CD4-positive, alpha-beta T cell treated with Interleukin-10 for 1 hour (primary cell): ENCODE measurements around the gene BRD4.

Experiments used
- DNase-seq: peaks from one replicate; pipeline ENCODE4 v3.0.0-alpha.2; 2020

The BRD4 gene

GRCh38 chr19:15247107-15248014, 85.0 kb downstream of the BRD4 start:
- DNase-seq, result no peak

- DNase-seq, result no peak
Measured at GRCh38 chr19:15246198-15246481, 86.2 kb downstream of the BRD4 start.

DNA sequence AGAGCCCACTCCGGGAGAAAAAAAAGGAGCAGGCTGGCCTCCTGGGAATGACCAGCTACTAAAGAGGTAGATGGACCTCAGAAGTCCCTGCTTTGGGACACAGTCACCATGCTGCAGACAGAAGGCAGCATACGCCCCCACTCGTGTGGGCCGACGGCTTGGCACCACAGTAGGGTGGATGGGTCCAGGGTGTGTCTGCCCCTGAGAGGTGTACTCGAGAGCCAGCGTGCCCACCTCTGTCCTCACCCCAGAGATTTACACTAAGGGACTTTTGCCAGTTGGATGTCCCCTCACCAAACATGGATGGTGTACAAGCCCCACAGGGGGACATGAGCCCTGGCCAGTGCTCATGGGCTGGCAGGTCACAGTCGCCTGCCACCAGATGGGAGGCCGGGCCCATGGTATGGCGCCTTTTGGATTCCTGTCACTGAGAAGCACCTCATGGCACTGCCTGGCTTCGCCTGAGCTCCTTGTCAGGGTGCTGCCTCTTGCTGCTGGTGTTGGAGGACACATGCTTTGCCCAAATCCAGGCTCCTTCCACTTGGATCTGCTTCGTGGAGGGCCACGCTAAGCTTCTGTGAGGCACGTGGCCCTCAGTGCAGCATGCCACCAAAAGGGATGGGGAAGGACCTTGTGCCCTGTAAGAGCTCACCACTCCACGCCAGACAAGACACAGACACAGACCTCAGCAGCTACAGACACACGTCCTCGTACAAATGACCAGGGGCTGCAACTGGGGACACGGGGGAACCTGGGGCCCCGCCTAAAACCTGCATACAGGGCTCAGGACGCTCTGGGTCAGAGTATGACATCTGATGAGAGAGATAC, 86.8 kb downstream of the BRD4 start:
- DNase-seq, result no peak

DNA sequence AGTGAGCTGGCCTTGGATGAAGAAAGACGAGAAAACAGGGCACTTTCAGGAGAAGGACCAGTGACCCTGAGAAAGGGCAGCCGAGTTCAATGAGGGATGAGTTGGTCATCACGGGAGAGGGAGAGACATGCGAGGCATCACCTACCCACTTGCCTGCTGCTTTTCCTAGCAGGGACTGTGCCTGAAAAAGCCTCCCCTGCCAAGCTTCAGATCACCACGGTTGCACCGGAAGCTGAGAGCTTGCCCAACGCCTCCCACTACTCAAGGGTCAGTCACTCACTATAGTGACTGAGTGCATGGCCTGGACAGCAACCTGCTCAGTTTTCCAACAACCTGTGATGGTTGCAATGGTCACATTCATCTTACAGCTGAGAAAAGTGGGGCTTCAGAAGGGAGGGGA, 87.5 kb downstream of the BRD4 start:
- no peak for DNase-seq

DNA sequence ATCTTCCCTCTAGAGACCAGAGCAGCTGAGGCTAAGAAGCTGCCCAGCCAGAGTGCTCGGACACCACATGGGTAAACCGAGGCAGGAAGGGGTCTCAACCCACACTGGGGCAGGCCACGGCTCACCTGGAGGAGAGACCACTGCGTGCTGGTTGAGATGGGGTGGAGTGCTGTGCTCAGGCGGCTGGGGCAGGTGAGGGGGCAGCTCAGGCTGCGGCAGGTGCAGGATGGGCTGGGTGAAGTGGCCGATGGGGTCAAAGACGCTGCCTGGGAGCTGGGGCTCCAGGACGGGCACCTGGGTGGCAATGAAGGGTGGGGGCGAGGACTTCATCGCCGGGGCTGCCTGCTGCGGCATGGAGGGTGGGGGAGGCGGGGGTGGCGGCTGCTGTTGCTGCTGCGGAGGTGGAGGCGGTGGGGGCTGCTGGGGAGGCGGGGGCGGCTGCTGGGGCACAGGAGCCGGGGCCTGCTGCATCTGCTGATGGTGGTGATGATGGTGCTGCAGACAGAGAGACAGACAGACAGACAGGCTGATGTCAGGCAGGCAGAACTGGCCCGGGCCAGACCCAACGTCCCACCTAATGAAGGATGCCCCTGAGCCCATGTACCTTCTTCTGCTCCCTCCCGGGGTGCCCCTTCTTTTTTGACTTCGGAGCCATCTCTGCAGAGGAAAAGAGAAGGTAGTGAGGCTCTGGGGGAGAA, 88.1 kb downstream of the BRD4 start:
- no peak for DNase-seq

GRCh38 chr19:15243236-15243957, 88.9 kb downstream of the BRD4 start:
- DNase-seq, result no peak

- DNase-seq, result no peak
Measured at GRCh38 chr19:15241259-15241910, 91.0 kb downstream of the BRD4 start.

GRCh38 chr19:15240515-15240914, 91.8 kb downstream of the BRD4 start:
- DNase-seq, result no peak

DNA sequence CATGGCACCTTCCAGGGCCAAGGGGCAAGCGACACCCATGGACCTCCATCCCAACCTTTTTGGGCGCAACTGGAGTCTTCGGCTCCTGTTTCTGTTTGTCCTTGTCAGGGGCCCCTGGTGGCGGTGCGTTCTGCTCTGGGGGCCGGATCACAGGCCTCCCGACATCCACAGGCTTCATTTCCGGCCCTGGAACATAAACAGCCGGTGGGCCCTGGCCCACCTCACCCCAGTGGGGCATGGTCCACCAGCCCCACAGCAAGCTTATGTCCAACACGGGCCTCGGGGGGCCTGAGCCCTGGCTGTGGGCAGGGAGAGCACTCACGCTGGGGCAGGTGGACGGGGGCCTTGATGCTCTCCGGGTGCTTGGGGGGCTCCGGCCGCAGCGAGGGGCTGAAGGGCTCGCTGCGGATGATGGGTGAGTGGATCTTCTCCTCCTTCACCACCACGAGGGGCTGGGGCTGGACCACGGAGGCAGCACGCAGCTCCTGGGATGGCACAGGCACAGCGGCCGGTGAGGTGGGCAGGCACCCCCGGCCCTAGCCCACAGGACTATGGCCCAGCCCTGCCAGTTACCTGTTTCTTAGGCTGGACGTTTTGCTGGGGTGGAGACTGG, 92.9 kb downstream of the BRD4 start:
- DNase-seq, result no peak

GRCh38 chr19:15238639-15239155, 93.6 kb downstream of the BRD4 start:
- DNase-seq, result no peak

- no peak for DNase-seq
Measured at GRCh38 chr19:15237759-15238638, 94.3 kb downstream of the BRD4 start.

- no peak for DNase-seq
Measured at GRCh38 chr19:15236886-15237285, 95.5 kb downstream of the BRD4 start.

- DNase-seq, result no peak
Measured at GRCh38 chr19:15235781-15236180, 96.6 kb downstream of the BRD4 start.

- DNase-seq, result no peak
Measured at GRCh38 chr19:15234431-15235130, 97.8 kb downstream of the BRD4 start.

DNA sequence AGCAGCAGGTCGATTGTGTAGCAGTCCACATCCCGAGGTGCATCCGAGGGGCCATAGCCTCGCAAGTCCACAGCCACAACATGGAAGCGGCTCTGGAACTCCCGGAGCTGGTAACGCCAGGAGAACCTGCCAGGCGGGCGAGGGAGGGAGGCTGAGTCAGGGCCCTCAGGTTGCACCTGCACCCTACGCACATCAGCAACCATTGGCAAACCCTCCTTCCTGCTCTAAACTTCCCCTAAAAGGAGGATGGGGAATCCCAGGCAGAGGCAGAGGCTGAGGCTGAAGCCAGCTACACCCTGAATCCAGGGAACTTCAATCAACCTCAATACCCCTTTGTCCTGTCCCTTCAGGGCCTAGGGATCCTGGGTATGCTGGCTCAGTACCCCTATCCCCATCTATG, 101.1 kb downstream of the BRD4 start:
- no peak for DNase-seq

- no peak for DNase-seq
Measured at GRCh38 chr19:15227261-15227660, 105.1 kb downstream of the BRD4 start.

GRCh38 chr19:15225760-15226159, 106.6 kb downstream of the BRD4 start:
- no peak for DNase-seq

DNA sequence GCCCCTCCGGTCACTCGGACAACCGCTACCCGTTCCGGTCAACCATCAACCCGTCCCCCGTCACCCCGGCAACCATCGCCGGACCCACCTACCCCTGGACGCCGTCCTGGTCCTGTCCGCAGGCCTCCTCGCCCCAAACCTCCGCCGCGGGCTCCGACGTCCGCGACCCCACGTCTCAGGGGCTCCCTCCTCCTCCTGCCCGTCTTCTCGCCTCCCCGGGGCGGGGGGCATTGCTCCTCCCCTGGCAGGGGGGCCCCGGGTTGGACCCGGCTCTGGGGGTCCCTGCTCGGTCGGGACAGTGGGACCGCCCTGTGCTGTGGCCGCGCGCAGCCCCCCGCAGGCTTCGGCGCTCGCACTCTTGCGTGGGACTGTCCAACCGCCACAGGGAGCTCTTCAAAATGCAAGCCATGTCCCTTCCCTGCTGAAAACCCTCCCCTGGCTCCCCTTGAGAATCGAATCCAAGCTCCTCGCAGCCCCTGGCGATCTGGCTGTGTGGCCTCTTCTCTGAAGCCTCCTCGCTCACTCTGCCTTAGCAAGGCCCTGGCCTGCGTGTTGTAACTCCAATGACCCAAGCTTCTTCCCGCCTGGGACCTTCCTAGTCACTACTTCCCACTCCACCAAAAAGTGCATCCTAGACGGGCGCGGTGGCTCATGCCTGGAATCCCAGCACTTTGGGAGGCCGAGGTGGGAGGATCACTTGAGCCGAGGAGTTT, 108.5 kb downstream of the BRD4 start:
- DNase-seq, result no peak
